ENCODE measurements around the gene OSER1.

Gene OSER1

DNA sequence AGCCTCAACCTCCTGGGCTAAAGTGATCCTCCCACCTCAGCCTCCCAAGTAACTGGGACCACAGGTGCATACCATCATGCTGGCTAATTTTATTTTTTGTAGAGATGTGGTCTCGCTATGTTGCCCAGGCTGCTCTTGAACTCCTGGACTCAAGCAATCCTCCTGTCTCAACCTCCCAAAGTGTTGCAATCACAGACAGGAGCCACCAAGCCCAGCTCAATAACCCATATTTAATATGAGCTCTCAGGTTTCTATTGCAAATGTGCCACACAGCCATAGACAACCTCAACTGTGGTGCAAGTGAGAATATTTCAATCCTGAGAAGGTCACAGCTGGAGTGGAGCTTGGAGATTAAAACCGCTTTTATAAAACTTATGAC, 38.0 kb downstream of the OSER1 start:
- DNase-seq, result no peak

DNA sequence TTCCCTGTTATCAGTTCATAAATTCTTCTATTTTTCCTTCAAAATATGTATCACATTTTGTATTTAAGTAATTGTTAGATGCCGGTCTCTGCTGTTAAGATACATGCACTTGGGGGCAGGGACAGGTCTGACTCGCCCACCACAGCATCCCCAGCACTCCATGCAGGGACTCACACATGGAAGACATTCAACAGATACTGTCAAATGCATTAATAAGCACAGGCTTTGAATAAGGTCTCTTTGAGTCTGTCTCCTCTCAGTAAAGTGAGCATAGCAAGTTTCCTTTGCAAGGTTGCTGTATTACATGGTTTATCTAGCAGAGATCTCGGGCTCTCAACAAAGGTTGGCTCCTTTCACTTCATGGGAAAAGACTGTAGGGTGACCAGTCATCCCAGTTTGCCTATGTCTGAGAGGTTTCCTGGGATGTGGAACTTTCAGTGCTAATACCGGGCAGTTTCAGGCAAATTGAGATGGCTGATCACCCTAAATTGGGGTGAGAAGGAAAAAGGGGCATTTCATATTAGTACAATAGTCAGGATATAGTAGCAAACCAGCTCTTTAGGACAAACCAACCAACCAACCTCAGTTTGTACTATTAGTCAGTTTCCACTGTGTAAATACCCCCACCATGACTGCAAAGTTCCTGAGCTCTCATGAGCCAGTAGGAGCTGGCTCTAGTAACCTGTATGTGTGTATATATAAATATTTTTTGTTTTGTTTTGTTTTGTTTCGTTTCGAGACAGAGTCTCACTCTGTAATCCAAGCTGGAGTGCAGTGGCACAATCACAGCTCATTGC, 38.6 kb downstream of the OSER1 start:
- DNase-seq, result no peak

DNA sequence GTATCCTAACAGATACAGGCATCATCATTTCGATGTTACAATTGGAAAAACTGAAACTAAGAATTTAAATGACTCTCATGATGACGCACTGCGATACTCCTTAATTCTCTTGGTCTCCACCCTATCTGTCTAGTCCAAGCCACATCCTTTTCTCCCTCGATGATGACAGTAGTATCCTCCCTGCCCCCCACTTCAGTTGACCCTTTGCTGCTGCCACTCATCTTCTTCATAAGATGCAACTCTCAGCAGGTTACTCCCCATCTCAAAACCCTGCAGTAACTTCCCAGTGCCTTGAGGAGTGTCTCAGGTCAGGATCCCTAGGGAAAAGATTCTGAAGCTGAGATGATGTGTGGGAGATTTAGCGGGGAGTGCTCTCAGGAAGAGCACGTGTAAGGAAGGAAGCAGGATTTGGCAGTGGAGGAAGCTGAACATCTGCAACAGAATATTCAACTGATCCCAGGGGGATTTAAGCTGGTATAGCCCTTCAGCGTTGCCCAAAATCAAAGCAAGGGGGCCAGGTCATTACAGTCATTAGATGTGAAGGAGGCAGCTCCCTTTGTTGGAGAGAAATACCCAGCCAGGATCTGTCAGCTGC, 39.7 kb downstream of the OSER1 start:
- DNase-seq, result no peak

DNA sequence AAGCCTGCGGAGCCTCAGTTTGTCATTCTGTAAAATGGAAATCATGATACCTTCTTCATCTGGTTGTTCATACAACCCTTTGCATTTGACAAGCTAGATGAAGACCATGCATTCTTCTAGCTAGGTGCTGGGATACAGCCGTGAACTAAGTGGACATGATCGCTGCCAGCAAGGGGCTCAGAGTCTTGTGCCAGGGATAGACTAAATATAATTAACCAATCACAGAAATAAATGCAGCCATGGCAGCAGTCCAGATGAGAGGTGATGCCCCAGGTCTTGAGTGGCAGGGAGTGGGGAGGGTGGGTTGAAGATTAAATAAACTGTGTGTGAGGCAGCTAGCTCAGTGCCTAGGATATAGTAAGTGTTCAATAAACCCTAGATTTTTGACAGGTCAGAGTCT, 42.8 kb downstream of the OSER1 start:
- DNase-seq, result no peak

DNA sequence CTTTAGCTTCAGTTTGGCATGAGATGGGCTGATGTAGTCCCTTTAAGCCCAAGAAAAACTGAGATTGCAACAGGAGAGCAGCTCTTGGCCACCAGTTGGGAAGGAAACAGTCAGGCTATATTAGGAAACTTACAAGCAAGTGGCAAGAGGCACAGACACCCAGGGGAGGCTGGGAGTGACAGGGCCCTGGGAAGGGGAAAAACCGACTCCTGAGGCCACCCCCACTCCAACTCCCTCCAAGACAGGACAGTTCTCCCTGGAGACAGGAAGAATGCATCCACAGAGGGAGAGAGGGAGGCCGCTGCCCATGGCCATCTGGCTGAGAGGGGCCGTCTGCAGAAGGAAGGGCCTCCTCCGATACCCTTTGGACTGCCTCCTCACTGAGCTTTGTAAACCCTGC, 44.1 kb downstream of the OSER1 start:
- no peak for DNase-seq

DNA sequence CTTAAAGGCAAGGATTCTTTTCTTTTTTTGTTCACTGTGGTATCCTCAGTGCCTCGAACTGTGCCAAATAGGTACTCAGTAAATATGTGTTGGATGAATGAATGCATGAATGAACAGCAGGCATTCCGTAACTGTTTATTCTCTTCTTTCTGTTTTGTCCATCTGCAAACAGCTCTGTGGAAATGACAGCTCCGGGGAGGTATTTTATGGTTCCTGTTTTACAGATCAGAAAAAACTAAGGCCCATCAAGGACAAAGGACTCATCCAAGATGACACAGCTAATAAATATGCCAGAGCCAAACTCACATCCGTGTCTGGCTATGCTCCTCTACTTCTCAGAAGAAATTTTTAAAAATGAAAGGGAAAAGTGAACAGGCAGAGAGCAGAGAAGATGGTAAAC, 44.6 kb downstream of the OSER1 start:
- DNase-seq, result no peak

DNA sequence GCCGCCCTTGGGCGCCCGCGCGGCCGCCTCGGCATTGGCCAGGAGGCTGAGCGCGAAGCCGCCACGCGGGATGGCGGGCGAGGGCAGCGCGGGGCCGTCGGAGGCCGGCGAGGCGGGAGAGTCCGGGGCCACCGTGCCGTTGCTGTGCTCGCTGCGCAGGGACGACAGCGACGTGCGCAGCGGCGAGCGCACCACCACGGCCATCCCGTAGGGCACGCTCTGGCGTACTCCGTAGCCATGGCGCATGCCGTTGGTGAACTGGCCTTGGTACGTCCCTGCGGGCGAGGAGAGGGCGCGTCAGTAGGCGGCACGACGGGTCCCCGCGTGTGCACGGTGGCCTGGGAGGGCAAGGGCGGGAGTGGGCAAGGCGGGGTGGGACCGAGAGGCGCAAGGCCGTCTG, 50.4 kb downstream of the OSER1 start:
- no peak for DNase-seq

DNA sequence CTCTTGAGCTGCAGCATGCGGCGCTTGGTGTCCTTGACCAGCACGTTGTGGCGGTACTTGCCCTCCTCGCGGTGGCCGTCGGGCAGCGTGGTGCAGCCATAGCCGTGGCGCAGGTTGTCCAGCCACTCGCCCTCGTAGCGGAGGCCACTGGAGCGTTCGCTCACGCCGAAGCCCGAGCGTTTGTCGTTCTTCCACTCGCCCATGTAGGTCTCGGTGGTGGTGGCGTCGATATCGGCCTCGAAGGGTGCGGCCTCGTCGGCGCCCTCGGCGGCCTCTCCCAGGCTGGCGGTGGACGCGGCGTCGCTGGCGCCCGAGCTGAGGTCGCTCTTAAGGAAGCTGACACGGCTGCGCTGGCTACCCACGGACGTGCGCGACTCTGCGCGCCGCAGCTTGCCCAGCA, 50.9 kb downstream of the OSER1 start:
- DNase-seq, result no peak

DNA sequence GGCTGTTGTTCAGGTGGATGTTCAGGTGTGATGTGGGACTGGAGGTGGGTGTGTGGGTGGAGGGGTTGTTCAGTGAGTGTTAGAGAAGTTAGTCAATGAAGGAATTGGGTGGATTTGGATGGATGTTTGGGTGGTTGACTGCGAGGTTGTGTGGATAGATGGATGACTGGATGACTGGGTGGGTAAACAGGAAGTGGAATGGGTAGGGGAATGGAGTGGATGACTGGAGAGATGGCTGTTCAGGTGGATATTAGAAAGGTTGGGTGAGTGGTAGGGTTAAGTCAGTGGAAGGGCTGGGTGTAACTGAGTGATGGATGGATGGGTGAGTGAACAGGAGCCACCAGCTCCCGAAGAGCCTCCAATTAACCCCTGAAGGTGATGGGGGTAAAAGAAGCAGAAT, 51.4 kb downstream of the OSER1 start:
- no peak for DNase-seq

DNA sequence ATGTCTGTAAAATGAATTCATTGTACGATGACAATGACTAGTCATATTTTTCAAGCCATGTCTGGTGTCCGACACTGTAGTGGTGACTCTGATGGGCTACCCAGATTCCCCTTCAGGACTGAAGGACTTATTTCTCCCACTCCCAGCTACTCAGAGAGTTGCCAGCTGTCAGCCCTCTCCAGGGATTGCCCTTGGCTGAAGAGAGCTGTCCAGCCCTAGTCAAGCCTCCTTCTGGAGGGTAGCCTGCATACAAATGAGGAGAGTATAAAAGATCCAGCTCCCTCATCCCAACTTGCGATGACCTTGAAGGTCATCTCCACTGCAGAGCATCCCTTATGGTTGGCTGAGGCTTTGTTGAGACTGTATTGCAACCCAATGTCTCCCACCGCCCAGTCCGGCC, 53.5 kb downstream of the OSER1 start:
- DNase-seq, result no peak

DNA sequence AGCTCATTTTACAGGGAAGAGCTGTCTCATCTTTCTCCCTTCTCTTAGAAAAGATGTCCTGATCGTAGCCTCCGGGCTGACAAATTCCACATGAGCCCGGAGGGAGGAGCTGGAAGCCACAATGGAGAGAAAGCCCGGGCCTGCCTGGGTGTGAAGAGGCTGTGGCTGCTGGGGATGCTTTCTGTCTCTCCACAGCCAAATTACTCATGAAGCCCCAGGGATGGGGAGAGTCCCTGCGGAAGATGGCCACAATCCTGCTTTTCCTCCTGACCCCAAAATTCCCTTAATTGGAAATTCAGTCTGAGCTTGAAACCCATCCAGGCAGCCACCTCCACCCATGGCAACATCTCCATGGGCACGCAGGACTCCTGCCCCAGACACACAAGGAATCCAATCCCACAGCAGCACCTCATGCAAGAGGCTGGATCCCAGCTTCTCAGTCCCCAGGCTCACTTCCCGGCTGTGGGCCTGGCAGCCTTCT, 56.0 kb downstream of the OSER1 start:
- no peak for DNase-seq

DNA sequence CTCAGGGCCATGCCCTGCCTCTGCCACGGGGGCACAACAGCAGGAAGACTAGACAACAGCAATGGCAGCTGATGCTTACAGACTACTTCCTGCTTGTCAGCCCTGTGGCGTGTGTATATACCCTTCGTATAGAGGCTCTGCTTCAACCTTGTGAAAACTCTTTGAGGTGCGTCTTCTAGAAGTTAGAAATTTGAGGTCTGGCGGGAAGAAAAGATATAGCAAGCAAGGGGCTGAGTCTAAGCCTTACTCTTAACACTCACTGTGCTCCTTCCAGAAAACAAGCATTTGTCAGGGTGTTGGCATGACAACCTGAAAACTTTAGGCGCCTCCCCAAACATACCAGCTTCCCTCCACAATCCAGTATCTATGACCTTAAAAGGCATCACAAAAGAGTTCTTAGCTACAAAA, 56.9 kb downstream of the OSER1 start:
- DNase-seq, result no peak

DNA sequence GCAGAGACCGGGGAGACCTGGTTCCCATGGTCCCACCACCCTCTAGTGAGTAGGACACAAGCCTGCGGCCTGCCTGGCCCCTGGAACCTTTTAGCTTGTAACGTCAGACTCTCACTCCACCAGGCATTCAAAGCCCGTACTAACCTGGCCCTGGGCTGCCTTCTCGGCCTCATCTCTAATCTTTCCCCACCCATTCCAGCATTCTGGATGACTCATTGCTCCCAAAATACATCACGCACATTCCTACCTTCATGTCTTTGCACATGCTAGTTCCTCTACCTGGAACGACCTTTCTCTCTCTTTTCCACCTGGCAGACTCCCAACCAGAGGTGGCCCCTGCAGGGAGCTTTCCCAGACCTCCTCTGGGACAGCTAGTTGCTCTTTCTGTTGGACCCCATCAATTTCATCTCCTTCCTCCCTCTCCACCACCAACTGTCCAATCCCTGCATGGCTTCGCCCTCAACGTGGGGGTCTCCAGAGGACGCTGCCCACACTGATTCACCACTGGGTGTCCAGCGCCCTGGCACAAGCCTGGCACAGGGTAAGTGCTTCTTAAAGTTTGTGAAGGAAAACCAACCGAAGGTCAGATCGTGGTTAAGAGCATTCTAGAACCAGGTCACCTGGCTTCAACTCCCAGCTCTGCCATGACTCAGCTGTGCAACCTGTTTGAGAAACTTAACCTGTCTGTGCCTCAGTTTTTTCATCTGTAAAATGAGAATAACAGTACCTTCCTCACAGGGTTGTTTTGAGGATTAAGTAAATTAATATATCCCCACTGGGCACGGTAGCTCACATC, 58.8 kb downstream of the OSER1 start:
- no peak for DNase-seq

DNA sequence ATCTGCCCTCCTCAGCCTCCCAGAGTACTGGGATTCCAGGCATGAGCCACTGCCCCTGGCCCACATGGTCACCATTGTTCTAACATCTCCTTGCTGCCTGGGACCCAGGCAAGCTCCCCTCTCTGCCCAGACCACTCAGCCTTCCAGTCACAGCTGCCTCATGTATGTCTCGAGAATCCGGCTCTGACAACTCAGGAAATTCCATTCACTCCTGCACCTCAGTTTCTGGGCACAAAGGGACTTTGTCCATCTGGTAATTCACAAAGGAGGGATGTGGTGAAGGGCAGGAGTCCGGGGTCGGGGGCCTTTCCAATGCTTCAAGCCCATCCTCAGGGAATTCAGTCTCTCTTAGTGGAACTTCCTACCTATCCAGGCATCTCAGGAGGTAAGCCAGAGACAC, 64.3 kb downstream of the OSER1 start:
- no peak for DNase-seq

All from stimulated activated CD4-positive, alpha-beta T cell treated with anti-CD3 and anti-CD28 coated beads, Interleukin-4, amount 100 ng/mL, for 1 hour (primary cell).